IMR-90 (cell line): ENCODE data around the gene PSPH. TPM values are rescaled to one million over a fixed set of nuclear protein-coding genes. Genes with fewer than 3 reads are reported as not detected.

Experiments used
- ATAC-seq: fragments of 200-7000 bp; cut with Tn5 transposase; 2 replicates; pipeline ENCODE4 v1.9.1; 2020; ENCODE audit warnings: low read depth, mild to moderate bottlenecking, moderate library complexity
- BruUV-seq: library from RNA; stranded (reverse); fragments of 400-500 nt; replicated peaks from 2 replicates; lab custom pipeline; 2021; lab: Mats Ljungman, UMichigan
- CTCF ChIA-PET: fragments of 300-600 bp; formaldehyde crosslinking; extraction: SDS; loops from one replicate; lab custom pipeline; 2021; ENCODE audit warnings: antibody characterized with exemption; lab: Yijun Ruan, JAX
- POLR2A ChIA-PET: fragments of 300-600 bp; sonication (Branson Sonifier 250); formaldehyde crosslinking; loops from one replicate; lab custom pipeline; 2022; ENCODE audit warnings: antibody characterized with exemption; ENCODE audit not compliant: unreplicated experiment; lab: Charles Lee
- DNase-seq: peaks from one replicate; pipeline ENCODE4 v3.0.0; 2013
- H2AFZ ChIP-seq: replicated peaks from 2 replicates; pipeline ENCODE3; 2013; ENCODE audit warnings: low read length, mild to moderate bottlenecking; ENCODE audit not compliant: poor library complexity
- H2AK5ac ChIP-seq: 2 replicates; pipeline ENCODE4 v1.6.1; 2013; ENCODE audit warnings: low read depth, low read length, inconsistent platforms
- H2AK9ac ChIP-seq: replicated peaks from 2 replicates; pipeline ENCODE3; 2013; ENCODE audit warnings: mild to moderate bottlenecking, low read depth, low read length, moderate library complexity; ENCODE audit not compliant: poor library complexity
- H2BK120ac ChIP-seq: 2 replicates; pipeline ENCODE4 v1.6.1; 2013; ENCODE audit warnings: low read depth, low read length, inconsistent platforms
- H2BK15ac ChIP-seq: 3 replicates; pipeline ENCODE4 v1.6.1; 2013; ENCODE audit warnings: low read depth, low read length, inconsistent platforms
- H2BK20ac ChIP-seq: 2 replicates; pipeline ENCODE4 v1.6.1; 2013; ENCODE audit warnings: low read depth, mild to moderate bottlenecking, inconsistent platforms, low read length, moderate library complexity
- H2BK5ac ChIP-seq: 2 replicates; pipeline ENCODE4 v1.6.1; 2013; ENCODE audit warnings: mild to moderate bottlenecking, low read depth, low read length, inconsistent platforms; ENCODE audit not compliant: poor library complexity, severe bottlenecking
- H3K14ac ChIP-seq: replicated peaks from 2 replicates; pipeline ENCODE4 v1.6.1; 2013; ENCODE audit warnings: low read depth, low read length, inconsistent platforms
- H3K18ac ChIP-seq: 2 replicates; pipeline ENCODE4 v1.6.1; 2013; ENCODE audit warnings: low read depth, low read length, control low read depth
- H3K23ac ChIP-seq: 2 replicates; pipeline ENCODE4 v1.6.1; 2013; ENCODE audit warnings: low read depth, low read length, inconsistent platforms
- H3K27ac ChIP-seq: 2 replicates; pipeline ENCODE4 v1.5.1; 2013; ENCODE audit warnings: mild to moderate bottlenecking, control low read depth, low read length; ENCODE audit not compliant: insufficient read depth
- H3K27me3 ChIP-seq: 2 replicates; pipeline ENCODE4 v1.6.1; 2013; ENCODE audit warnings: low read length; ENCODE audit not compliant: control insufficient read depth, insufficient read depth
- H3K36me3 ChIP-seq: 2 replicates; pipeline ENCODE4 v1.6.1; 2013; ENCODE audit warnings: low read length, mixed read lengths; ENCODE audit not compliant: control insufficient read depth, insufficient read depth
- H3K4ac ChIP-seq: 2 replicates; pipeline ENCODE4 v1.6.1; 2013; ENCODE audit warnings: low read depth, low read length, inconsistent platforms
- H3K4me1 ChIP-seq: 2 replicates; pipeline ENCODE4 v1.6.1; 2013; ENCODE audit warnings: low read length, mixed read lengths; ENCODE audit not compliant: control insufficient read depth, insufficient read depth
- H3K4me2 ChIP-seq: 2 replicates; pipeline ENCODE4 v1.6.1; 2013; ENCODE audit warnings: low read depth, mild to moderate bottlenecking, control low read depth, low read length, moderate library complexity
- H3K4me3 ChIP-seq: 2 replicates; pipeline ENCODE4 v1.5.1; 2013; ENCODE audit warnings: low read depth, mild to moderate bottlenecking, control low read depth, low read length, moderate library complexity; ENCODE audit not compliant: insufficient read depth
- H3K56ac ChIP-seq: 2 replicates; pipeline ENCODE4 v1.6.1; 2013; ENCODE audit warnings: low read length, inconsistent platforms; ENCODE audit not compliant: insufficient read depth; ENCODE audit errors: extremely low read depth
- H3K79me1 ChIP-seq, 2 experiments: 2 replicates each; pipeline ENCODE4 v1.6.1; 2013; ENCODE audit warnings: low read length in 2 of 2, inconsistent platforms in 1 of 2, low read depth in 1 of 2
- H3K9ac ChIP-seq: 2 replicates; pipeline ENCODE4 v1.6.1; 2013; ENCODE audit warnings: low read depth, low read length, control low read depth
- H3K9me1 ChIP-seq: 2 replicates; pipeline ENCODE4 v1.6.1; 2013; ENCODE audit warnings: low read length, inconsistent platforms; ENCODE audit not compliant: insufficient read depth
- H3K9me3 ChIP-seq: 2 replicates; pipeline ENCODE4 v1.6.1; 2013; ENCODE audit warnings: low read length; ENCODE audit not compliant: control insufficient read depth, insufficient read depth
- H4K20me1 ChIP-seq: 2 replicates; pipeline ENCODE4 v1.6.1; 2013; ENCODE audit warnings: low read length, inconsistent platforms; ENCODE audit not compliant: insufficient read depth
- H4K5ac ChIP-seq: 2 replicates; pipeline ENCODE4 v1.6.1; 2013; ENCODE audit warnings: mild to moderate bottlenecking, low read depth, low read length, control low read depth
- H4K8ac ChIP-seq, 2 experiments: 2 replicates each; pipeline ENCODE4 v1.6.1; 2013; ENCODE audit warnings: low read depth in 2 of 2, low read length in 2 of 2, control low read depth in 1 of 2, inconsistent platforms in 1 of 2
- H4K91ac ChIP-seq: 2 replicates; pipeline ENCODE4 v1.6.1; 2013; ENCODE audit warnings: low read depth, low read length, inconsistent platforms; ENCODE audit not compliant: insufficient read depth
- BHLHE40 ChIP-seq: fragments of 150-350 bp; IDR thresholded peaks from 2 replicates; pipeline ENCODE4 v1.6.1; 2016; ENCODE audit warnings: mild to moderate bottlenecking, low read depth, low read length
- CEBPB ChIP-seq: IDR thresholded peaks from 2 replicates; pipeline ENCODE4 v1.6.1; 2012; ENCODE audit warnings: low read depth, low read length, improper control_type of control experiment
- CHD1 ChIP-seq: IDR thresholded peaks from 2 replicates; pipeline ENCODE4 v1.6.1; 2012; ENCODE audit warnings: low read depth, low read length, improper control_type of control experiment
- FOS ChIP-seq: fragments of 150-350 bp; IDR thresholded peaks from 2 replicates; pipeline ENCODE4 v1.6.1; 2016; ENCODE audit warnings: low read depth, low read length
- MAFK ChIP-seq: IDR thresholded peaks from 2 replicates; pipeline ENCODE4 v1.6.1; 2012; ENCODE audit warnings: low read depth, low read length, improper control_type of control experiment
- MAZ ChIP-seq: IDR thresholded peaks from 2 replicates; pipeline ENCODE4 v1.6.1; 2012; ENCODE audit warnings: low read depth, mild to moderate bottlenecking, low read length, improper control_type of control experiment, moderate library complexity, borderline replicate concordance
- MXI1 ChIP-seq: IDR thresholded peaks from 2 replicates; pipeline ENCODE4 v1.6.1; 2012; ENCODE audit warnings: low read depth, mild to moderate bottlenecking, low read length, moderate library complexity, borderline replicate concordance
- POLR2A ChIP-seq: IDR thresholded peaks from 2 replicates; pipeline ENCODE4 v1.6.1; 2012; ENCODE audit warnings: mild to moderate bottlenecking, low read depth, low read length
- RAD21 ChIP-seq: IDR thresholded peaks from 2 replicates; pipeline ENCODE4 v1.6.1; 2012; ENCODE audit warnings: low read length, improper control_type of control experiment
- RCOR1 ChIP-seq: IDR thresholded peaks from 2 replicates; pipeline ENCODE4 v1.6.1; 2012; ENCODE audit warnings: mild to moderate bottlenecking, low read length, improper control_type of control experiment; ENCODE audit not compliant: insufficient replicate concordance
- RFX5 ChIP-seq: IDR thresholded peaks from 2 replicates; pipeline ENCODE4 v1.8.0; 2012; ENCODE audit warnings: low read depth, mild to moderate bottlenecking, low read length, moderate library complexity
- SMC3 ChIP-seq: fragments of 150-350 bp; IDR thresholded peaks from 2 replicates; pipeline ENCODE4 v1.6.1; 2016; ENCODE audit warnings: low read depth, mild to moderate bottlenecking, antibody characterized with exemption, low read length, moderate library complexity
- WGBS, 2 experiments: methylation state at CpG; one replicate each; pipeline versions ENCODE4 v1.1.5 to v1.1.7; 2013; ENCODE audit warnings: missing lambda C conversion rate in 2 of 2; ENCODE audit not compliant: insufficient read length in 1 of 2; ENCODE audit errors: extremely low coverage in 2 of 2; 5-methylcytosine and 5-hydroxymethylcytosine counted together
- dilution Hi-C: fragments of 300-500 bp; cut with HindIII; formaldehyde crosslinking; loops from one replicate; pipeline ENCODE4 v1.14.3; 2018; ENCODE audit warnings: low sequenced_read_pairs; ENCODE audit not compliant: unreplicated experiment
- in situ Hi-C: fragments of 300-500 bp; cut with MboI; formaldehyde crosslinking; loops from 3 replicates; pipeline ENCODE4 v1.14.3; 2019; ENCODE audit warnings: low sequenced_read_pairs, inconsistent platforms, mixed read lengths
- intact Hi-C: fragments of 100-400 bp; cut with micrococcal nuclease; formaldehyde crosslinking; loops from 2 replicates; pipeline ENCODE4 v1.10.0; 2022
- polyA plus RNA-seq, 3 experiments: library from polyadenylated mRNA; depleted of rRNA; stranded (reverse); fragments of >200 nt; gene quantifications; 2 replicates each; pipeline ENCODE4 v1.2.3, GENCODE V29; 2012; ENCODE audit warnings: low replicate concordance in 1 of 3
- total RNA-seq: library from RNA; depleted of rRNA; stranded (reverse); fragments of >200 nt; gene quantifications from 2 replicates; pipeline ENCODE4 v1.2.3, GENCODE V29; 2012
- TF ChIP-seq, protein P1 (sequence below): fragments of 150-350 bp; IDR thresholded peaks from 2 replicates; pipeline ENCODE4 v1.6.1; 2017; ENCODE audit warnings: mild to moderate bottlenecking, antibody characterized with exemption, low read length, low read depth
- TF ChIP-seq, protein P2 (sequence below): conservative IDR thresholded peaks from 2 replicates; pipeline ENCODE4 v1.5.1; 2012; ENCODE audit warnings: mild to moderate bottlenecking, low read depth, low read length, improper control_type of control experiment

Gene PSPH
- total and polyA plus RNA-seq, 2 of the 4 experiments (the other 2 are of a cell fraction): 31.8 to 48.4 TPM

DNA sequence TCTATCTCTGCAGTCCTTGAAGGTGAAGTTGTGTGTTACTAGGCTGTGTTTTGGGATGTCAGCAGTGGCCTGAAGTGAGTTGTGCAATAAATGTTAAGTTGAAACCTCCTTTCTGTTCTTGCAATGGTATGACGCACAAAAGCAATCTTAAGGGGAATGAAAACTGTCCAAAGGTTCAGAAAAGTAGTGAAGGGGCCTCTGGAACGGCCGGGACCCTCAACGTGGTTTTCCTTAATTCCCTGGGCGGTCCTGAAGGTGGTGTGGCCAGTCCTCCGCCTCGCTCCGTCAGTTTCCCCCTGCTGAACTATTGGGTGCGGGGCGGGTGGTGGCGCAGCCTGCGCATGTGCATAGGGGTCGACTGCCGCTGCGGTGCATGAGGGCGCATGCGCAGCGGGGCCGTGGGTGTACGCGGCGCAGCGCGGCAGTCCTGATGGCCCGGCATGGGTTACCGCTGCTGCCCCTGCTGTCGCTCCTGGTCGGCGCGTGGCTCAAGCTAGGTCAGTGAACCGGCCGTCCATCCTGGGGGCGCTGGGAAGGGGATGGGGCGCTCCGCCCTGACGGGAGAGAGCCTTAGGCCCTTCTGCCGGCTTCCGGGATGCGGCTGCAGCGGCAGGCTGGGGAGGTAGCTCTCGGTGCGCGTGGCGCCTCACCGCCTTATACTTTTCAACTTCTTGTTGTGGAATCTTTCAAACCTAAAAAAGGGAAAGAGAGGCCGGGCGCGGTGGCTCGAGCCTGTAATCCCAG, 12.8 kb upstream of the PSPH start, which contains the start of gene SUMF2:
SUMF2 (plus strand) TSS at position 405 of the 744 bp plus-strand sequence; CDS start at position 431, 26 bp downstream.
- Histone ChIP-seq H3K56ac (peak within 1 kb of the TSS; percentile 68; the same call in 1 of the 2 replicates), H2BK20ac (peak within 1 kb of the TSS; percentile 12; the same call in 1 of the 2 replicates), H2BK15ac (no peak within 1 kb of the TSS), H4K5ac (peak within 1 kb of the TSS; percentile 73), H3K27ac (peak within 1 kb of the TSS; percentile 87), H3K14ac (peak within 1 kb of the TSS; percentile 96), H2BK120ac (peak within 1 kb of the TSS; percentile 72), H3K9me3 (no peaks in the 10 kb centered on the region), H3K9me1 (no peaks in the 10 kb centered on the region), H3K4me3 (peak within 1 kb of the TSS; percentile 81), H3K79me1 (peaks cover 12 to 33% of the 10 kb centered on the region in 2 experiments), H4K20me1 (peaks cover 17% of the 10 kb centered on the region; the same call in 1 of the 2 replicates), H2AK5ac (peak within 1 kb of the TSS; percentile 84; the same call in 1 of the 2 replicates), H3K36me3 (peaks cover 19% of the 10 kb centered on the region), H3K27me3 (no peaks in the 10 kb centered on the region), H2BK5ac (peak within 1 kb of the TSS; percentile 88), H3K9ac (peak within 1 kb of the TSS; percentile 84), H3K4me2 (peak within 1 kb of the TSS; percentile 92), H3K4ac (peak within 1 kb of the TSS; percentile 93), H4K91ac (peak within 1 kb of the TSS; percentile 35), H2AFZ (peak within 1 kb of the TSS; percentile 99), H3K23ac (peak within 1 kb of the TSS; percentile 69; the same call in 1 of the 2 replicates), H2AK9ac (peak within 1 kb of the TSS; percentile 99), H3K18ac (peak within 1 kb of the TSS; percentile 68), H4K8ac (peak within 1 kb of the TSS; percentile 28 to 94; a peak in 3 of 4 replicates), H3K4me1 (peaks cover 9% of the 10 kb centered on the region)
- CTCF ChIA-PET: interaction anchor here (2.0 kb wide), 1 partner anchor 11 kb away, joined by 7 read pairs; no protein-coding TSS in a partner anchor
- POLR2A ChIA-PET: interaction anchor here (0.7 to 1.9 kb wide), 3 partner anchors 9 to 42 kb away, joined by 3 to 10 read pairs (median 7); partner anchors contain the start of genes CCT6A, CHCHD2 and PSPH
- BruUV-seq: no TSS peak
- intact Hi-C loops (loop anchor here (2.0 to 5.0 kb wide), 2 partner anchors 17 to 37 kb away; no protein-coding TSS in a partner anchor), in situ Hi-C loops (no loop called here), dilution Hi-C loops (no loop called here)
- DNase-seq (peak; percentile 83), ATAC-seq (peak; percentile 93)
- 2% methylated on average over 13 of the region's 49 CpGs; no CpG with 5 or more reads in 1 of the 2 experiments for WGBS, 2 experiments
- TF ChIP-seq, protein P1, sequence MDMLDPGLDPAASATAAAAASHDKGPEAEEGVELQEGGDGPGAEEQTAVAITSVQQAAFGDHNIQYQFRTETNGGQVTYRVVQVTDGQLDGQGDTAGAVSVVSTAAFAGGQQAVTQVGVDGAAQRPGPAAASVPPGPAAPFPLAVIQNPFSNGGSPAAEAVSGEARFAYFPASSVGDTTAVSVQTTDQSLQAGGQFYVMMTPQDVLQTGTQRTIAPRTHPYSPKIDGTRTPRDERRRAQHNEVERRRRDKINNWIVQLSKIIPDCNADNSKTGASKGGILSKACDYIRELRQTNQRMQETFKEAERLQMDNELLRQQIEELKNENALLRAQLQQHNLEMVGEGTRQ: no peak
- no peak for TF ChIP-seq BHLHE40
- no peak for TF ChIP-seq MAFK
- no peak for TF ChIP-seq RCOR1
- TF ChIP-seq MXI1: peak; percentile 91; the same call in 1 of the 2 replicates
- TF ChIP-seq CHD1: no peak
- TF ChIP-seq RFX5: no peak
- TF ChIP-seq CEBPB: peak; percentile 98
- TF ChIP-seq MAZ: peak; percentile 36; the same call in 1 of the 2 replicates
- TF ChIP-seq, protein P2, sequence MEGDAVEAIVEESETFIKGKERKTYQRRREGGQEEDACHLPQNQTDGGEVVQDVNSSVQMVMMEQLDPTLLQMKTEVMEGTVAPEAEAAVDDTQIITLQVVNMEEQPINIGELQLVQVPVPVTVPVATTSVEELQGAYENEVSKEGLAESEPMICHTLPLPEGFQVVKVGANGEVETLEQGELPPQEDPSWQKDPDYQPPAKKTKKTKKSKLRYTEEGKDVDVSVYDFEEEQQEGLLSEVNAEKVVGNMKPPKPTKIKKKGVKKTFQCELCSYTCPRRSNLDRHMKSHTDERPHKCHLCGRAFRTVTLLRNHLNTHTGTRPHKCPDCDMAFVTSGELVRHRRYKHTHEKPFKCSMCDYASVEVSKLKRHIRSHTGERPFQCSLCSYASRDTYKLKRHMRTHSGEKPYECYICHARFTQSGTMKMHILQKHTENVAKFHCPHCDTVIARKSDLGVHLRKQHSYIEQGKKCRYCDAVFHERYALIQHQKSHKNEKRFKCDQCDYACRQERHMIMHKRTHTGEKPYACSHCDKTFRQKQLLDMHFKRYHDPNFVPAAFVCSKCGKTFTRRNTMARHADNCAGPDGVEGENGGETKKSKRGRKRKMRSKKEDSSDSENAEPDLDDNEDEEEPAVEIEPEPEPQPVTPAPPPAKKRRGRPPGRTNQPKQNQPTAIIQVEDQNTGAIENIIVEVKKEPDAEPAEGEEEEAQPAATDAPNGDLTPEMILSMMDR: peak; percentile 22; the same call in 1 of the 2 replicates
- TF ChIP-seq FOS: no peak
- TF ChIP-seq RAD21: no peak
- TF ChIP-seq SMC3: no peak
- peak; percentile 64 for TF ChIP-seq POLR2A
